GM19395 (cell line): ENCODE results near the gene LIPE.

Source experiments
- ATAC-seq: cut with Tn5 transposase; IDR thresholded peaks from one replicate; pipeline ENCODE4 v1.9.1; 2021; ENCODE audit warnings: mild to moderate bottlenecking, moderate library complexity; ENCODE audit not compliant: unreplicated experiment

The LIPE gene

GRCh38 chr19:42412661-42413076, 14.5 kb downstream of the LIPE start:
- ATAC-seq, result no peak

GRCh38 chr19:42412227-42412626, 15.0 kb downstream of the LIPE start:
- no peak for ATAC-seq

GRCh38 chr19:42411581-42412178, 15.5 kb downstream of the LIPE start:
- ATAC-seq, result no peak

GRCh38 chr19:42410371-42410770, 16.8 kb downstream of the LIPE start:
- ATAC-seq, result no peak

- ATAC-seq, result no peak
Measured at GRCh38 chr19:42409477-42409876, 17.7 kb downstream of the LIPE start.

GRCh38 chr19:42407816-42408175, 19.4 kb downstream of the LIPE start:
- no peak for ATAC-seq

GRCh38 chr19:42407085-42407815, 19.9 kb downstream of the LIPE start:
- no peak for ATAC-seq

GRCh38 chr19:42406111-42406510, 21.1 kb downstream of the LIPE start:
- no peak for ATAC-seq

- no peak for ATAC-seq
Measured at GRCh38 chr19:42403586-42403985, 23.6 kb downstream of the LIPE start.

GRCh38 chr19:42402376-42403116, 24.6 kb downstream of the LIPE start:
- ATAC-seq, result no peak

- no peak for ATAC-seq
Measured at GRCh38 chr19:42401365-42402303, 25.6 kb downstream of the LIPE start.

- ATAC-seq, result no peak
Measured at GRCh38 chr19:42400404-42400803, 26.8 kb downstream of the LIPE start.

- no peak for ATAC-seq
Measured at GRCh38 chr19:42397263-42398166, 29.7 kb downstream of the LIPE start.

GRCh38 chr19:42396381-42397262, 30.6 kb downstream of the LIPE start:
- peak; percentile 86 for ATAC-seq

GRCh38 chr19:42394751-42395150, 32.4 kb downstream of the LIPE start:
- no peak for ATAC-seq

GRCh38 chr19:42392165-42392564, 35.0 kb downstream of the LIPE start:
- ATAC-seq, result no peak

- no peak for ATAC-seq
Measured at GRCh38 chr19:42389899-42390298, 37.3 kb downstream of the LIPE start, which contains the start of gene CNFN. TSS of gene CNFN (minus strand) at chr19:42390297. CDS start at chr19:42389037, 1,260 bp downstream.

GRCh38 chr19:42388851-42389489, 38.2 kb downstream of the LIPE start:
- no peak for ATAC-seq
